ENCODE measurements around the gene MYF6. TPM values are rescaled to one million over a fixed set of nuclear protein-coding genes. Genes with fewer than 3 reads are reported as not detected.

Gene MYF6
- total and polyA plus RNA-seq, 2 donors from 2014 or later, result not detected

- intact Hi-C loops (cut with DNase I), result no loop called here
- FAIRE-seq (no peak), DNase-seq (no peak)
- H3K36me3 ChIP-seq (ENCODE audit: control insufficient read depth in 2 of 3, insufficient read depth in 3 of 3, low read length in 3 of 3), result no peaks in the 10 kb centered on the region
- no peak for TF ChIP-seq CTCF (IDR thresholded peaks at IDR 0.05; ENCODE audit: borderline replicate concordance, extremely low read depth, insufficient read depth)
- H3K9ac ChIP-seq (ENCODE audit: low read length in 3 of 3), result no peak overlapping the region
- peaks cover 56% of the 10 kb centered on the region for H3K27me3 ChIP-seq (ENCODE audit: control insufficient read depth, insufficient read depth, low read length)
- no peak overlapping the region for H3K4me3 ChIP-seq (ENCODE audit: low read length in 3 of 3)
- H3K4me1 ChIP-seq (ENCODE audit: control insufficient read depth in 2 of 3, insufficient read depth in 2 of 3, low read depth in 1 of 3, low read length in 3 of 3), result peaks cover 0 to 5% (median 3%) of the 10 kb centered on the region in 3 donors
- H3K27ac ChIP-seq (ENCODE audit: low read depth in 2 of 2, low read length in 2 of 2), result no peak overlapping the region
- no peaks in the 10 kb centered on the region for H3K9me3 ChIP-seq (ENCODE audit: control insufficient read depth in 2 of 3, insufficient read depth in 1 of 3, low read length in 3 of 3)
Measured at GRCh38 chr12:80711866-80712265, 4.4 kb downstream of the MYF6 start.

DNA sequence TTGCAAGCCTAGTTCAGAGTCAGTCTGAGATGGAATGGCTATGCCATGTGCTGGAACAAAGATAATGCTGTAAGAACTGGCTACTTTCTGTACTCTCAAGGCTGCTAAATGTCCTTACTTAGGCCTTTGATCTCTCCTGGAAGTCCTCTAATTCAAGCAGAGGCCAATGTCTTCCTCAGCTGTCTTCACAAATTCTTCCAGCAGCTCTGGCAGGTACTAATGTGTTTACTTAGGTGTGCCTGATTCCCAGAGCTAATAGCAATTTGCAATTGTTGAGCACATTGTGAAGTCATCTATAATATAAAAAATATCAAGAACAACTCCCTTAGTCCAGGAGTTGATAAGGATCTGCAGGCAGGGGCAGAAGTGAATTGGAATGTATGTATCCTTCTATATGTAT, 5.4 kb downstream of the MYF6 start:
- H3K4me3 ChIP-seq (ENCODE audit: low read length in 3 of 3), result no peak overlapping the region
- peaks cover 0 to 5% (median 3%) of the 10 kb centered on the region in 3 donors for H3K4me1 ChIP-seq (ENCODE audit: control insufficient read depth in 2 of 3, insufficient read depth in 2 of 3, low read depth in 1 of 3, low read length in 3 of 3)
- TF ChIP-seq CTCF (IDR thresholded peaks at IDR 0.05; ENCODE audit: borderline replicate concordance, extremely low read depth, insufficient read depth), result no peak
- intact Hi-C loops (cut with DNase I), result no loop called here
- no peak for DNase-seq
- FAIRE-seq, result no peak
- H3K27ac ChIP-seq (ENCODE audit: low read depth in 2 of 2, low read length in 2 of 2), result no peak overlapping the region
- H3K27me3 ChIP-seq (ENCODE audit: control insufficient read depth, insufficient read depth, low read length), result peaks cover 55% of the 10 kb centered on the region
- H3K9ac ChIP-seq (ENCODE audit: low read length in 3 of 3), result no peak overlapping the region
- H3K9me3 ChIP-seq (ENCODE audit: control insufficient read depth in 2 of 3, insufficient read depth in 1 of 3, low read length in 3 of 3), result no peaks in the 10 kb centered on the region
- no peaks in the 10 kb centered on the region for H3K36me3 ChIP-seq (ENCODE audit: control insufficient read depth in 2 of 3, insufficient read depth in 3 of 3, low read length in 3 of 3)

DNA sequence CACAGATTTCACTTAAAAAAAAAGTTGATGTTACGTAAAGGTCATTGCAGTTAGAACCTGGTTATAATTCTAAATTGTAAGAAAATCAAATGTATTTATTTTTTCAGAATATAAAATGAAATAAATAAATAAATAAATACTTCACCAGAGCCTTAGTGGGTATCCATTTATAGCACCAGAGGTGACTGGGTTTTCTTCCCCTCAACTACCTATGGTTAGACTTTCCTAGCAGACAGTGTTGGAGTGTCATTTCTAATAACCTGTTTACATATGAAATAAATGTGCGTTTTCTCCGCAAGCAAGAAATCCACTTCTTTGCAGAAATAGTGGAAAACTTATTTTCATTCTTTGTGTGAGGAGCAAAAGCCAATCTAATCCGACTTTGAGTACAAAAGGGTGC, 6.0 kb downstream of the MYF6 start:
- Histone ChIP-seq H3K27ac (ENCODE audit: low read depth in 2 of 2, low read length in 2 of 2) (no peak overlapping the region), H3K27me3 (ENCODE audit: control insufficient read depth, insufficient read depth, low read length) (peaks cover 56% of the 10 kb centered on the region), H3K36me3 (ENCODE audit: control insufficient read depth in 2 of 3, insufficient read depth in 3 of 3, low read length in 3 of 3) (no peaks in the 10 kb centered on the region), H3K4me3 (ENCODE audit: low read length in 3 of 3) (peak overlapping the region in 1 of 3 donors; percentile 46), H3K9me3 (ENCODE audit: control insufficient read depth in 2 of 3, insufficient read depth in 1 of 3, low read length in 3 of 3) (no peaks in the 10 kb centered on the region), H3K9ac (ENCODE audit: low read length in 3 of 3) (no peak overlapping the region), H3K4me1 (ENCODE audit: control insufficient read depth in 2 of 3, insufficient read depth in 2 of 3, low read depth in 1 of 3, low read length in 3 of 3) (peaks cover 0 to 5% (median 3%) of the 10 kb centered on the region in 3 donors)
- FAIRE-seq (no peak), DNase-seq (no peak)
- intact Hi-C loops (cut with DNase I), result no loop called here
- TF ChIP-seq CTCF (IDR thresholded peaks at IDR 0.05; ENCODE audit: borderline replicate concordance, extremely low read depth, insufficient read depth), result no peak

GRCh38 chr12:80714055-80714454, 6.6 kb downstream of the MYF6 start:
- FAIRE-seq (no peak), DNase-seq (peak in 3 of 5 donors; percentile 55 to 75 (median 70))

More at GRCh38 chr12:80714055-80714454, 6.6 kb downstream of the MYF6 start:
- Histone ChIP-seq H3K9me3 (ENCODE audit: control insufficient read depth in 2 of 3, insufficient read depth in 1 of 3, low read length in 3 of 3) (no peaks in the 10 kb centered on the region), H3K9ac (ENCODE audit: low read length in 3 of 3) (no peak overlapping the region), H3K27me3 (ENCODE audit: control insufficient read depth, insufficient read depth, low read length) (peaks cover 51% of the 10 kb centered on the region), H3K4me3 (ENCODE audit: low read length in 3 of 3) (peak overlapping the region in 2 of 3 donors; percentile 46 to 47), H3K27ac (ENCODE audit: low read depth in 2 of 2, low read length in 2 of 2) (no peak overlapping the region), H3K36me3 (ENCODE audit: control insufficient read depth in 2 of 3, insufficient read depth in 3 of 3, low read length in 3 of 3) (no peaks in the 10 kb centered on the region), H3K4me1 (ENCODE audit: control insufficient read depth in 2 of 3, insufficient read depth in 2 of 3, low read depth in 1 of 3, low read length in 3 of 3) (peaks cover 0 to 3% (median 0%) of the 10 kb centered on the region in 3 donors)
- no peak for TF ChIP-seq CTCF (IDR thresholded peaks at IDR 0.05; ENCODE audit: borderline replicate concordance, extremely low read depth, insufficient read depth)
- intact Hi-C loops (cut with DNase I), result no loop called here
